ENCODE results near the gene CTAG1A.
A peak's percentile ranks its signal among the peaks of the same experiment; 100 is the strongest.
"Not testable (repeated sequence)": the region's sequence is repeated elsewhere in the genome, so short reads cannot be mapped to it uniquely, and the experiment has no call there.

CTAG1A gene
- total RNA-seq = 0 reads per million in 3 experiments

GRCh38 chrX:154584585-154585183 lies at the start of gene CTAG1A:
CTAG1A (plus strand) TSS chrX:154585133; CDS start chrX:154585207, 74 bp downstream.
- not testable (repeated sequence) for DNase-seq

DNA sequence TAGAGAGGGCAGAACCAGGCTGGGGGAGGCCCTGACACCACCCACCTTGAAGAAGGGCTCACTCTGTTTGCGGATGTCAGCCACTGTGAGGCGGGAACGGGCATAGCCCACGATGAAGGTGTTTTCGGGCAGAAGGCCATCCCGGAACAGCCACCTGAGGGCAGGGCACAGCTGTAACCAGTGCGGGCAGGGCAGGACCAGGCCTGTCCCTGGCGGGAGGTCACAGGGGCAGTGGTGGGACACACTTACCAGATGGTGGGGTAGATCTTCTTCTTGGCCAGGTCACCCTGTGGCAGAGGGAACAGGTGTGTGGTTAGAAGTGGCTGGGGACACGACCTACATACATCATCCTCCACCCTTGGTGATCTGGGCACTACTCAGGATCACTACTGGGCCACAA lies 49.0 kb upstream of the CTAG1A start:
- no peak for DNase-seq

GRCh38 chrX:154539077-154539476 lies 45.9 kb upstream of the CTAG1A start:
- DNase-seq = no peak

DNA sequence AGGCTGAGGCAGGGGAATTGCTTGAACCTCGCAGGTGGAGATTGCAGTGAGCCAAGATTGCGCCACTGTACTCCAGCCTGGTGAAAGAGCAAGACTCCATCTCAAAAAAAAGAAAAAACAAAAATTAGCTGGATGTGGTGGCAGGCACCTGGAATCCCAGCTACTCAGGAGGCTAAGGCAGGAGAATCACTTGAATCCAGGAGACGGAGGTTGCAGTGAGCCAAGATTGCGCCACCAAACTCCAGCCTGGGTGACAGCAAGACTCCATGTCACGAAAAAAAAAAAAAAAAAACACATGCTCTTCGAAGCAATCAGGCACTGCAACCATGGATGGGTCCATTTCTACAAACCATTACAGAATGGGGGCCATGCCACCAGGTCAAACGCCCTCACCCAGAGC lies 44.6 kb upstream of the CTAG1A start:
- not testable (repeated sequence) for DNase-seq

- no peak for DNase-seq
Measured at GRCh38 chrX:154540897-154541535, 43.9 kb upstream of the CTAG1A start.

DNA sequence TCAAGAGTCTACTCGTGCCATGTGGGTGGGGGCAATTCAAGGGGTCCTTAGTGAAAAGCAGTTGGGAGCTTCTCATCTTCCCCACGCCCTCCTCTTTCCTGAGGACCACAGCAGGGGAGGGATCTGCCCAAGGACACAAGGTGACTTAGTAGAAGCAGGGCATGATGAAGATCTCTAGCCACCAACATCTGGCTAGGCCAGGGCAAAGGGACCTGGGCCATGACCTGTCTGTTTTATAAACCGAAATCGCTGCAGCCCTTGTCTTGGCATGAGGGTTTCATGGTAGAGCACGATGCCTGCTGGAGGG lies 43.4 kb upstream of the CTAG1A start:
- DNase-seq = no peak

DNA sequence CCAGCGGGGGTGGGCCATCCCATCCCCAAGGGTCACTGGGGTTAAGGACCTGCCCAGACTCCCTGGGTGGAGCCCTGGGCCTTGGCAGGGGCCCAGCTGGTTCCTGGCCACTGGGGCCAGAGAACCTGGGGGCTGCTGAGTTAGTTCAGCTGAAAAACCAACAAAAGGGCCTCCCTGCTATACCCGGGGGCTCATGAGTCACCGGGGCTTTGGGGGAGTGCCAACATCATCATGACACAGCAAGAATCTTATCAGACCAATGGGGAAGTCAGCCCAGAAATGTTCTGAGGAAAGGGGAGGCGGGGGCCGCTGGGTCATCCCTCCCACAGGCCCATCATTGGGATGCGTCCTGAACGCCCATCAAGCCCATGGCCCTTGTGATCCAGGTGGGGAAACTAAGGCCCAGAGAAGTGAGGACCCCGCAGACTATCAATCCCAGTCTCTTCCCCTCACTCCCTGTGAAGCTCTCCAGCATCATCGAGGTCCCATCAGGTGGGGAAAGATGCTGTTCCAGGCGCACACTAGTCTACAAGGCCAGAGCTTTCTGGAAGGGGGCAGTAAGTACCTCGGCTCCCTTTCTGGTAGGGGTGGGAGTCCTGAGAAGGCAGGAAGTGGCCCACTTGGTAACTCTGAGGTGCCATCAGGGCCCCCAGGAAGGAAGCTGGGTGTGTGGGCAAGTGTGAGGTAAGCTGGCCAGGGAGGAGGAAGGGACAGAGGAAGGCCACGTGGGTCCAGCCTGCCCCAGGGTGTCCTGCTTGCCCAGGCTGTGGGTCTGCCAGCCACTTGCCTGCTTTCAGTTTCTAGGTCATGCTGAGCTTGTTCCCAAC lies 42.8 kb upstream of the CTAG1A start:
- no peak for DNase-seq

DNA sequence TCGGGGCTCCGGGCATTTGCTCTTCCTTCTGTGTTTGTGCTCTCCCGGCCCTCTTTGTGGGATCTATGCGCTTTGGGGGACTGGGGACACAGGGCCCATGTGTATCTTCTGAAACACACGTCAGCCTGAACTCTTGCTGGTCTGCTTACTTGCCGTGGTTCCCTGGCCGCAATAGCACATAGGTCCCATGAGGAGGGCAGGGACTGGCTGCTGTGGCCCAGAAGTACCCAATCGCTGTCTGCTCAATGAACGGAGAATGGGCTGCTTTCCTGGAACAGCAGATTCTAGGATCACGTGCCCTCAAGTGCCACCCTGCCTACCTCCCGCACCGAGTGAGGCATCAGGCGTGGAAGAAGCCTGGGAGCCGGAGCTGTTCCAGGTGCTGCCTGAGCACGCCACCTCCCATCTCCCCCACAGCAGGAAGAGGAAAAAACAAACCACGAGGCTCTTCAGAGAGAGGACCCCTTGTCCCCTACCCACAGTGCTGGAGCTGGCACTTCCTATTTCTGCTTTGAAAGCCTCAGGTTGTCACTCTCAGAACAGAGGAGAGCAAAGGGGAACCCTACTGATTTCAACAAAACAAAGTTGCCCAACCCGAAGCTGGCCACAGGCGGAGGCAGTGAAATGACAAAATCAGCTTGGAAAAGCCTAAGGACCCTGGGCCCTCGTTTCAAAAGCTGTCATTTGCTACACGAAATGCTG lies 42.1 kb upstream of the CTAG1A start:
- no peak for DNase-seq

- DNase-seq = no peak
Measured at GRCh38 chrX:154545673-154546274, 39.2 kb upstream of the CTAG1A start.

- DNase-seq = peak; percentile 82
Measured at GRCh38 chrX:154546354-154547244, 38.3 kb upstream of the CTAG1A start, which contains the start of gene G6PD. G6PD (minus strand) TSS chrX:154546846; CDS start chrX:154546155, 691 bp downstream.

GRCh38 chrX:154547245-154548027 lies 37.5 kb upstream of the CTAG1A start, which contains the start of gene IKBKG:
IKBKG (plus strand) TSS chrX:154547620; CDS start chrX:154552003, 4,383 bp downstream.
- peak; percentile 89 for DNase-seq

- DNase-seq = no peak
Measured at GRCh38 chrX:154548028-154548316, 37.0 kb upstream of the CTAG1A start.

DNA sequence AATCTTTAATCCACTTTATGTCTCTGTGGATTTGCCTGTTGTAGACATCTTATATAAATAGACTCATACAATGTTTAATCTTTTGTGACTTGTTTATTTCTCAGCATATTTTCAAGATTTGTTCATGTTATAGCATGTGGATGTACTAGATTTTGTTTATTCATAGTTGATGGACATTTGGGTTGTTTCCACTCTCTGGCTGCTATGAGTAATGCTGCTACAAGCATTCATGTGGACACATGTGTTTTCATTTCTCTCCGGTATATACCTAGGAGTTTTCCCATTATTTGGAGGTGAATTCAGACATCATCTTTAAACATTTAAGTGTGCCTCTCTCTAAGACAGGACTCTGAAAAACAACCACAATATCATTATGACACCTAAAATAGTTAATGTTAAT lies 35.2 kb upstream of the CTAG1A start:
- DNase-seq = no peak

DNA sequence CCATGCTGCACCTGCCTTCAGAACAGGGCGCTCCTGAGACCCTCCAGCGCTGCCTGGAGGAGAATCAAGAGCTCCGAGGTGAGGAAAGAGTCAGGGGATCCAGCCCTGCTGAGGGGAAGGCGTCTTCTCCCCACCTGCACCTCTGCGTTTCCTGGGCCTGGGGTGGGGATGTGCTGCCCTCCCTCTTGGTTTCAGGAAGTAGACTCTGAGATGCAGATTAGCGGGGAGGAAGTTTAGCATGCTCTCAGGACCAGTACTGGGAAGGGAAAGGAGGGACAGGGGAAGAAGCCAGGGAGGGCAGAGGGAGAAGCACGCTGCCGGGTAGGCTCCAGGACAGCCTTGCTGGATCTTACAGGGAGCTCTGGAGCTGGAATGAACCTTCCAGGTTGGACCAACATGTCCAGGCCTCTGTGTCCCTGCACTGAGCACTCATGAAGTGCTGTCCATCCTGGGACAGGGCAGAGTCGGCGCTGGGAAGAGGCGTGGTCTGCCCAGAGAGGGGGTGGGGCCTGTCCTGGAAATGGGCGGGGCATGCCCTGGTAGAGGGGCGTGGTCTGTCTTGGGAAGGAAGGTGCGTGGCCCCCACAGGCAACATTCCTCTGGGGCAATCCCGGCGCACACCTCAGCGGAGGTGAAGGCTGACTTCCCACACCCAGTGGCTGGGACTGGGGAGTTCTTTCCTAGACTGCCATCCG lies 32.7 kb upstream of the CTAG1A start:
- not testable (repeated sequence) for DNase-seq

GRCh38 chrX:154558060-154558690 lies 26.8 kb upstream of the CTAG1A start:
- not testable (repeated sequence) for DNase-seq

GRCh38 chrX:154558896-154559295 lies 26.0 kb upstream of the CTAG1A start:
- DNase-seq = not testable (repeated sequence)

GRCh38 chrX:154560326-154560725 lies 24.6 kb upstream of the CTAG1A start:
- DNase-seq = not testable (repeated sequence)

DNA sequence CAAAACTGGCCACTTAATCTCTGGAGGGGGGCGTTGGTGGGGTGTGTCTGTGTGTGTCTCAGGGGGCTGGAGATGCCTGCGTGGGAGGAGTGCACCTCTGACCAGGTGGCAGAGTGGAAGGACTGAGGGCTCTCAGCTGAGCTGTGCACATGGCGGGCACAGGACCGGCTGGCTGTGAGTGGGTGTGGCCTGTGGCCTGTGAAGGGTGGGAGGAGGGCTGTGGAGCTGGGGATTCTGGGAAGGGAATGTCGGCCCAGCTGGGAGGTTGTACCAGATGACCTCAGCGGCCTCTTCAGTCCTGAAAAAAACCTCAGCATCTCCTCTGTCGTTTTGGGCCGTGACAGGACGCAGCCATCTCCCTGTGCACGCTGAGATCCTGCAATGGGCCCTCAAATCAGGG lies 22.6 kb upstream of the CTAG1A start:
- DNase-seq = not testable (repeated sequence)

GRCh38 chrX:154570361-154570760 lies 14.6 kb upstream of the CTAG1A start:
- not testable (repeated sequence) for DNase-seq

DNA sequence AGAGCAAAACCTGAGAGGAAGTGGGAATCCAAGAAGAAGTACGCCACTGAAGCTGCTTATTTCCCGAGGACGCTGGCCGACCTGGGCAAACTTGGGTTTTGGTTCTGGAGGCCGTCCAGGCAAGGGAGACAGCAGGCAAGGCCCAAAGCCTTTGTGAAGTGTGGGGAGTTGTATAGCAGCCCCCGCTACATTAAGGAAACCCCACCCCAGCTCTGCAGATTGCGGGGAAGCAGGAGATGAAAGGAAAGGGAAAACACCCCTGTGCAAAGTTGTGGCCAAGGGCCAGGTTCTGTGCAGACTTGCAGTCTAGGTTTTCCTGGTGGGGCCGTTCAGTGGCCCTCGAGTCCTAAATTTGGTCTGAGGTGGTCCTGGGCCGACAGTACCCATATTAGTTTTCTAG lies 11.9 kb upstream of the CTAG1A start:
- DNase-seq = not testable (repeated sequence)
